Measurements from ENCODE around the gene CDIPT.
"Not testable (repeated sequence)": the region's sequence is repeated elsewhere in the genome, so short reads cannot be mapped to it uniquely, and the experiment has no call there.

The CDIPT gene, protein sequence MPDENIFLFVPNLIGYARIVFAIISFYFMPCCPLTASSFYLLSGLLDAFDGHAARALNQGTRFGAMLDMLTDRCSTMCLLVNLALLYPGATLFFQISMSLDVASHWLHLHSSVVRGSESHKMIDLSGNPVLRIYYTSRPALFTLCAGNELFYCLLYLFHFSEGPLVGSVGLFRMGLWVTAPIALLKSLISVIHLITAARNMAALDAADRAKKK

DNA sequence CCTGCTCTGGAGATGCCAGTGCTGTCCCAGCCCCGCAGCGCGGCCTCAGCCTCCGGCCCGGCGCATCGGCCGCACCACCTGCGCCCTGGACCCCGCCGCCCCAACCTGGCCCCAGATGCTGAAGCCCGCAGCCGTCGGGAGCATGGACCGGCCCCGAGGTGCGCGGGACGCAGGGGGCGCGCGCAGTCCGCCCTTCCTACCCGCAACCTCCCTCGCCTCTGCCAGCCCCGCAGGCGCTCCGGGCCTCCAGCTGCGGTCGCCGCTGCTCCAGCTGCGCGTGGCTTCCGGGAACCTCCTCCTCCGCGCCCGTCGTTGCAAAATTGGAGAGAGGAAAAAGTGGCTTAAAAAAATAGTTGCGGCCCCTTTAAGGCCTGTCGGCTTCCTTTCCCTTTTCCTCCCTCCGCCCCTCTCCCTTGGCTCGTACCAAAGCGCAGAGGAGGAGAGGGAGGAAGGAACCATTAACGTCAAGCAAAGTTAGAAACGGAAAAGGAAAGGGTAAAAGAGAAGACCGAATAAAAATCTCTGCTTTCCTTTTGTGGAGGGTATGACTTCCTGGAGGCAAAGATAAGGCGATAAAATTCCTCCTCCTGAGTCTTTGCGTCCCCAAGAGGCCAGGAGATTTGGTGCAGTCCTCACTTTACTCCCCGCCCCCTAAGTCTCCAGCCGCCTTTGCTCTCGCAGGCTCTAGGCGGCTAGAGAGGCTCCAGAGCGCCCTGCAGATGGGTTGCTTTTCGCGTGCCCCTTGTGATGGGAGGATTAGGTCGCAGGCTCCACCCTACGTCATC, at the start of gene CDIPT:
Gene CDIPT, minus strand, starts transcription at position 343 of the 785 bp plus-strand sequence. CDS start 369 bp downstream, outside the sequence.
- DNase-seq (ENCODE audit: low read depth): peak; percentile 91

DNA sequence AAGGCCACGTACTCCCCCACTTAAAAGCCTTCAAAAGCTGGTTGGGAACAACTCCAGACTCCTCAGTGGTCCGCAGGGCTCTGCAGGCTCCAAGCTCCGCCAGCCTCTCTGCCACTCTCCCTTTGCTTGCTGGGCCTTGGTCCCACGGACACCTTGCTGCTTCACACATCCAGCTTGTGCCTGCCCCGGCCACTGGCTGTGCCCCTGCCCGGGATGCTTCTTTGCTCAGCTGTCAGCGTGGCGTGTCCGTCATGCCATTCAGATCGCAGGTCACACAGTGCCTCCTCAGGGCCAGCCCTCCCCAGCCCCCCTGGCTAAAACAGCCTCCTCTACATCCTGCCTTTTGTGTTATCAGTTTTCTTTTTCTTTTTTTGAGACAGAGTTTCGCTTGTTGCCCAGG, 49.1 kb upstream of the CDIPT start:
- DNase-seq (ENCODE audit: low read depth): no peak

- DNase-seq (ENCODE audit: low read depth): no peak
Observed at GRCh38 chr16:29911676-29912010, 48.6 kb upstream of the CDIPT start.

DNA sequence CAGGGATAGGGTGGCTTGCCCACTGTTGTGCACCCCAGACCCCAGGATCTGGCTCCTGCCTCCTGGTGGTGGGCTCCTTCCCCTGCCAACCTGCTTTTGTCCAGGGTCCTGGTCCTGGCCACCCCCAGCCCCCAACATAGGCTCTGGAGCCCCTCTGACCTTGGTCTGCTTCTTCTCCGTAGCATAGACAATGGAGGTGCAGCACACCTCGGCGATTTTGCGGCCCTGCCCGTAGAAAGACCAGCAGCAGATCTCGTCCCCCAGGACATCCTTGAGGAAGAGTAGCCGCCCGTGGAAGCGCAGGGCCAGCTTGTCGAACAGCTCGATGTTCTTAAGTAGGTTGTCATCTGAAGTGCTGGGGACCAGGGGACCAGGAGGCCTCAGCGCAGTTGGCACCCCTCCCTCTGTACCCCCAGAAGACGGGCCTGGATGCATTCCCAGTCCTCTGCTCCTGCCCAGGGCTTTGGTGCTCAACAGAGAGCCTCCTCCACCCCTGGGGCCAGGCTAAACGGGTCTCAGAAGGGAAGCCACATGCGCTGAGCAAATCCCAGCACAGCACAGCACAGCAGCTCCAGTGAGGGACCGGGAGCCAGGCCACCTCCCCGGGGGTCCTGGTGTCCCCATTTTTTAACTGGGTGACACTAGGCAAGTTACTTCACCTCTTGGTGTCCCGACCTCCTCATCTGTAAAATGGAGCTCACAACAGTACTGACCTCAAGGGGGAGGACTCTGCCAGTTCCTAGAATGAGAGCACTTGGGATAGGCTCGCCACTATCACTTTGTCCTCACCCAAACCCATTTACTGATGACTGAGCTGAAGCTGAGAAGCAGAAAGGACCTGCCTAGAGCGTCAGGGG, 48.0 kb upstream of the CDIPT start:
- no peak for DNase-seq (ENCODE audit: low read depth)

GRCh38 chr16:29909851-29910250, 46.8 kb upstream of the CDIPT start:
- not testable (repeated sequence) for DNase-seq (ENCODE audit: low read depth)

- DNase-seq (ENCODE audit: low read depth): no peak
Observed at GRCh38 chr16:29909391-29909790, 46.4 kb upstream of the CDIPT start.

DNA sequence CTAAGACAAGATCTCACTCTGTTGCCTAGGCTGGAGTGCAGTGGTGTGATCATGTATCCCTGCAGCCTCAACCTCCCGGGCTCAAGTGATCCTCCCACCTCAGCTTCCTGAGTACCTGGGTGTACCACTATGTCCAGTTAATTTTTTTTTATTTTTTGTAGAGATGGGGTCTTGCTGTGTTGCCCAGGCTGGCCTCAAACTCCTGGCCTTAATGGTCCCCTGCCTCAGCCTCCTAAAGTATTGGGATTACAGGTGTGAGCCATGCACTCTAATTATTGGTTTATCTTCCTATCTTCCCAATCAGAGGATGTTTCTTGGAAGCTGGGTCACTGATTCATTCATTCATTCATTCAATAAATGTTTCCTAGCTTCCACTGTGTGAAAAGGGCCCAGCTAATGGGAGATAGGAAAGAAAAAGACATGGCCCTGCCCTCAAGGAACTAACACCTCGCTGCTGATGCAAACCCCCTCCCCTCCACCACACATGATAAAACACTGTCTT, 45.7 kb upstream of the CDIPT start:
- DNase-seq (ENCODE audit: low read depth): no peak

DNA sequence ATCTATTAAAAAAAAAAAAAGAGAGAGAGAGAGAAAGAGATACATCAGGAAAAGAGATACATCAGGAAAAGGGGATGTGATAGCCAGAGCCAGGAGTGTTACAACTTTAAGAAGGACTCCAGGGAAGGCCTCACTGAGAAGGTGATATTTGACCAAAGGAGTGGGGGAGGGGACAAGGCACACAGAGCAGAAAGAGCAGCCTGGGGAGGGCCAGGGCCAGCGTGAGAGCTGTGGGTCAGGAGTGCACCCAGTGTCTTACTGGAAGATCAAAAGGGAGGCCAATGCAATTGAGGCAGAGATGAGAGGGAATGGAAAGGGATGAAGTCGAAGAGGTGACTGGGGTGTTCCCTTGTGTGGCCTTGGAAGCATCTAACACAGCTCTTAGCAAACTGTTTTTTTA, 44.9 kb upstream of the CDIPT start:
- DNase-seq (ENCODE audit: low read depth): no peak

GRCh38 chr16:29906520-29907244, 43.7 kb upstream of the CDIPT start:
- no peak for DNase-seq (ENCODE audit: low read depth)

GRCh38 chr16:29905668-29906067, 42.6 kb upstream of the CDIPT start:
- DNase-seq (ENCODE audit: low read depth): no peak

GRCh38 chr16:29904947-29905346, 41.9 kb upstream of the CDIPT start:
- DNase-seq (ENCODE audit: low read depth): no peak

DNA sequence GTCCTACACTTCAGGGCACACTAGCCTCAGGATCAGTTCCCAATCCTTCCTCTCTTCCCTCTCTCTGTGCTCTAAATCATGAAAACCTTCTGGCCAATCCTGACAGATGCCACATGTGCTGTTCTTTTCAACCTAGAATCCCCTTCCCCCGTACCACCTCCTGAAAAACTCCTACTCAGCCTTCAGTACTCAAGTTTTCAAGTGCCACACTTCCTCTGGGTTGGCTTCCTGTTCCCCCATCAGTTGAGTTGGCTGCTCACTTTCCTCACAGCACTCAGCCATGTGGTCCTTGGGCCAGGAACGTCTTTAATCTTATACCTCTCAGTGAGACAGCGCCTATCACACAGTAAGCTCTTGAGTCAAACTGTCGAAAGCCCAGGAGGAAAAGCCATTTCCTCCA, 40.6 kb upstream of the CDIPT start:
- DNase-seq (ENCODE audit: low read depth): no peak

DNA sequence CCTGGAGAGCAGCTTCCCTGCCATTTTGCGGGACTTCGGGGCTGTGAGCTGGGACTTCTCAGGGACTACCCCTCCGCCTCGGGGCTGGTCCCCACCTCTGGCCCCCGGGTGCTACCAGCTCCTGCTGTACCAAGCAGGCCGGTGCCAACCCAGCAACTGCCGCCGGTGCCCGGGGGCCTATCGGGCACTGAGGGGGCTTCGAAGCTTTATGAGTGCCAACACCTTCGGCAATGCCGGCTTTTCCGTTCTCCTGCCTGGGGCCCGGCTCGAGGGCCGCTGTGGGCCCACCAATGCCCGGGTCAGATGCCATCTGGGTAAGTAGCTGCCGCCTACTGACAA, 38.5 kb upstream of the CDIPT start:
- no peak for DNase-seq (ENCODE audit: low read depth)

DNA sequence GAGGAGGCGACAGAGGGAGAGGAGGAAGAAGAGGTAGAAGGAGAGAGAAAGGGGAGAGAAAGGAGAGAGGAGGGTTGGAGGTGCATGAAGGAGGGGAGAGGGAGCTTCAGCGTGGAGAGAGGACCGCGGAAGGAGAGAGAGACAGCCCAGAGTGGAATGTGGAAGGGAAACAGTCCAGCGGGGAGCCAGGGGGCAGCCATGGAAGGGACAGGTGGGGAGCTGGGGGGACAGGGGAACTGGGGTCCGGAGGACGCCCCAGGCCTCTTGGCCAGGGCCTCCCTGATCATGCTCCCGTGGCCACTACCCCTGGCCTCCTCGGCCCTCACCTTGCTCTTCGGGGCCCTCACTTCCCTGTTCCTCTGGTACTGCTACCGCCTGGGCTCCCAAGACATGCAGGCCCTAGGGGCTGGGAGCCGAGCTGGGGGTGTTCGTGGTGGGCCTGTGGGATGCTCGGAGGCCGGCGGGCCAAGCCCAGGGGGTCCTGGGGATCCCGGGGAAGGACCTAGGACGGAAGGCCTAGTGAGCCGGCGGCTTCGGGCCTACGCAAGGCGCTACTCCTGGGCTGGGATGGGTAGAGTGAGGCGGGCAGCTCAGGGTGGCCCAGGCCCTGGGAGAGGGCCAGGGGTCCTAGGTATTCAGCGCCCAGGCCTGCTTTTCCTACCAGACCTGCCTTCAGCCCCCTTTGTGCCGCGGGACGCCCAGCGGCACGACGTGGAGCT, 38.0 kb upstream of the CDIPT start:
- no peak for DNase-seq (ENCODE audit: low read depth)

- peak; percentile 71 for DNase-seq (ENCODE audit: low read depth)
Observed at GRCh38 chr16:29900102-29900887, 37.3 kb upstream of the CDIPT start, which contains the start of gene ASPHD1. Gene ASPHD1 (plus strand): TSS chr16:29900488. CDS start chr16:29900972, 484 bp downstream.

- peak; percentile 50 for DNase-seq (ENCODE audit: low read depth)
Observed at GRCh38 chr16:29899516-29900101, 36.6 kb upstream of the CDIPT start, which contains the start of gene SEZ6L2. Gene SEZ6L2 (minus strand): TSS chr16:29899550. CDS start chr16:29899019, 531 bp downstream.

DNA sequence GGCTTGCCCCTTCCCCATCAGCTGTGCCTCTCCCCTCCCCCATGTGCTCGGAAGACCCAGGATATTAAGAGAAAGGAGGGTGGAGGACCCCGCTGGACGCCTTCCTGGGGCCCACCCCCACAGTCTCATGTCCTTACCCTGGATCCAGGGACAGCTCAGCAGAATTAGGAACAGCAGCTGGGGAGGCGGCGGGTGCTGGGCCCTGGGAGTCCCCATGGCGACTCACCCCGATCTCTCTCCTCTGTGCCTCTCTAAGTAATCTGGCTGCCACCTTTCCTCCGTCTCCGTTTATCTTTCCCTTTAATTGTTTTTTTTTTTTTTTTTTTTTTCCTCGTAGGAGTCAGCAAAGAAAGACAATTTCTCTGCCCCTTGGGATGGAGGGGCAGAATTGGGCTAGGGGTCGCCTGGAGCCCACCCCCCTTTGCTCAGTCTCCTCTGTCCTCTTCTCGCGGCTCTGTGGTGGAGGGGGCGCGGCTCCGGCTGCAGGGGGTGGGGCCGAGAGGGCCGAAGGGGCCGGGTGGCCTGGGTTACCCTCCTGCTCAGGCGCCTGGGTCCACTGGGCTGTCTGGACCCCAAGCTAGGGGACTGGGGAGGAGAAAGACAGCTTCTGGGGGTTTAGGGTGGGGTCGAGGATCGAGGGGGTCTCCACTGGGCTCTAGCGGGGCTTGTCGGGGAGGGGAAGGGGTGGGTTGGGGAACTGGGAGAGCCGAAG, 35.9 kb upstream of the CDIPT start:
- no peak for DNase-seq (ENCODE audit: low read depth)

- no peak for DNase-seq (ENCODE audit: low read depth)
Observed at GRCh38 chr16:29898135-29898803, 35.2 kb upstream of the CDIPT start.

DNA sequence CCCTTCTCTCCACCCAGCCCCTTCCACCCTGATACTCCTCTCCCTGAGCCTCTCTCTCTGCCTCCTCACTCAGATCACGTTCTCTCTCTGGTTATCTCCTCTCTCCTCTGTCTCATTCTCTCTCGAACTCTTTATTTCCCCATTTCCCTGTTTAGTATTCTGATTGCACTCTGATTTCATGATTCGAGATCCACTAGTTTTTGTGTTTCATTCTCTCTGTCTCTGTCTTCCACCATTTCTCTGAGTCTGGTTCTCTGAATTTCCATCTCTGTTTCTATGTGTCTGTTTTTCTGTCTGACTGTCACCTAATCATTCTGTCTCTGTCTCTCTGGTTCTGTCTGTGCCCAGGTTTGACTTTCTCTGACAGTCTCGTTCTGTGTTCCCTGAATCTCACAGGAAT, 34.3 kb upstream of the CDIPT start:
- DNase-seq (ENCODE audit: low read depth): no peak

All from stromal cell of bone marrow (primary cell).